Skin epidermis (tissue), 12 donors: ENCODE measurements around the gene ATXN7.
A peak's percentile ranks its signal among the peaks of the same experiment; 100 is the strongest.

ENCODE experiments used
- H3K27ac ChIP-seq, 21 experiments: fragments of 200-600 bp; sonication (generic) in 11 of 21; one replicate each; pipeline ENCODE4 v1.5.0; 2020; ENCODE audit warnings: mild to moderate bottlenecking in 3 of 21, inconsistent platforms in 2 of 21, moderate library complexity in 2 of 21
- H3K4me3 ChIP-seq, 7 experiments: fragments of 200-600 bp; sonication (generic) in 2 of 7; one replicate each; pipeline ENCODE4 v1.5.0; 2020; ENCODE audit warnings: inconsistent platforms in 2 of 7, mild to moderate bottlenecking in 2 of 7, moderate library complexity in 1 of 7

Gene ATXN7

GRCh38 chr3:64000453-64001055, 136.9 kb downstream of the ATXN7 start:
- Histone ChIP-seq H3K27ac (no peak overlapping the region), H3K4me3 (no peak overlapping the region)

- H3K4me3 ChIP-seq, result no peak overlapping the region
- no peak overlapping the region for H3K27ac ChIP-seq
Observed at GRCh38 chr3:64002233-64002632, 138.6 kb downstream of the ATXN7 start.

GRCh38 chr3:64003589-64003988, 139.9 kb downstream of the ATXN7 start:
- Histone ChIP-seq H3K27ac (no peak overlapping the region), H3K4me3 (no peak overlapping the region)

- Histone ChIP-seq H3K27ac (no peak overlapping the region), H3K4me3 (no peak overlapping the region)
Observed at GRCh38 chr3:64008017-64008416, 144.3 kb downstream of the ATXN7 start.

GRCh38 chr3:64008487-64009351, 145.1 kb downstream of the ATXN7 start:
- Histone ChIP-seq H3K4me3 (no peak overlapping the region), H3K27ac (peak overlapping the region in 1 of 21 experiments; percentile 3)

GRCh38 chr3:64009528-64009927, 145.9 kb downstream of the ATXN7 start:
- no peak overlapping the region for H3K4me3 ChIP-seq
- H3K27ac ChIP-seq, result no peak overlapping the region

- H3K27ac ChIP-seq, result no peak overlapping the region
- no peak overlapping the region for H3K4me3 ChIP-seq
Observed at GRCh38 chr3:64010199-64010598, 146.5 kb downstream of the ATXN7 start.

- no peak overlapping the region for H3K27ac ChIP-seq
Observed at GRCh38 chr3:64011685-64012084, 148.0 kb downstream of the ATXN7 start.

GRCh38 chr3:64016941-64017620, 153.4 kb downstream of the ATXN7 start:
- H3K27ac ChIP-seq, result no peak overlapping the region
- no peak overlapping the region for H3K4me3 ChIP-seq

More at GRCh38 chr3:64011685-64012084, 148.0 kb downstream of the ATXN7 start:
- no peak overlapping the region for H3K4me3 ChIP-seq

GRCh38 chr3:64019271-64019670, 155.6 kb downstream of the ATXN7 start:
- no peak overlapping the region for H3K27ac ChIP-seq
- no peak overlapping the region for H3K4me3 ChIP-seq

GRCh38 chr3:64019879-64020278, 156.2 kb downstream of the ATXN7 start:
- Histone ChIP-seq H3K4me3 (no peak overlapping the region), H3K27ac (no peak overlapping the region)

- peak overlapping the region in 3 of 21 experiments; percentile 10 to 92 (median 91) for H3K27ac ChIP-seq
- H3K4me3 ChIP-seq, result peak overlapping the region in 5 of 7 experiments; percentile 76 to 97 (median 89)
Observed at GRCh38 chr3:64021922-64022321, 158.3 kb downstream of the ATXN7 start.

GRCh38 chr3:64022451-64023186, 159.0 kb downstream of the ATXN7 start:
- H3K4me3 ChIP-seq, result peak overlapping the region; percentile 76 to 97 (median 89)
- peak overlapping the region; percentile 71 to 93 (median 90) for H3K27ac ChIP-seq

- Histone ChIP-seq H3K4me3 (peak within 1 kb of the TSS; percentile 76 to 97 (median 89)), H3K27ac (peak within 1 kb of the TSS; percentile 71 to 93 (median 90))
Observed at GRCh38 chr3:64023187-64023860, 159.7 kb downstream of the ATXN7 start, which contains the start of gene PSMD6. PSMD6 (minus strand) TSS chr3:64023494; CDS start chr3:64023419, 75 bp downstream.

GRCh38 chr3:64023861-64024223, 160.2 kb downstream of the ATXN7 start:
- Histone ChIP-seq H3K27ac (peak overlapping the region in 14 of 21 experiments; percentile 71 to 93 (median 90)), H3K4me3 (peak overlapping the region in 3 of 7 experiments; percentile 79 to 97 (median 89))

GRCh38 chr3:64026346-64026745, 162.7 kb downstream of the ATXN7 start:
- Histone ChIP-seq H3K27ac (no peak overlapping the region), H3K4me3 (no peak overlapping the region)

- Histone ChIP-seq H3K27ac (no peak overlapping the region), H3K4me3 (no peak overlapping the region)
Observed at GRCh38 chr3:64027658-64028057, 164.0 kb downstream of the ATXN7 start.

GRCh38 chr3:64028754-64029153, 165.1 kb downstream of the ATXN7 start:
- no peak overlapping the region for H3K27ac ChIP-seq
- no peak overlapping the region for H3K4me3 ChIP-seq

- Histone ChIP-seq H3K27ac (no peak overlapping the region), H3K4me3 (no peak overlapping the region)
Observed at GRCh38 chr3:64029287-64029686, 165.6 kb downstream of the ATXN7 start.
